Neuron (in vitro differentiated cells): ENCODE measurements around the gene PHOSPHO1.

Source experiments
- H2AFZ ChIP-seq: one replicate; pipeline ENCODE4 v1.6.1; 2013; ENCODE audit warnings: low read depth, mild to moderate bottlenecking, inconsistent platforms, low read length, moderate library complexity
- H3K27me3 ChIP-seq: one replicate; pipeline ENCODE4 v1.6.1; 2013; ENCODE audit warnings: low read length; ENCODE audit not compliant: insufficient read depth
- H3K36me3 ChIP-seq: one replicate; pipeline ENCODE4 v1.6.1; 2013; ENCODE audit warnings: low read length; ENCODE audit not compliant: insufficient read depth
- H3K4me1 ChIP-seq: one replicate; pipeline ENCODE4 v1.6.1; 2013; ENCODE audit warnings: low read length; ENCODE audit not compliant: insufficient read depth
- H3K4me3 ChIP-seq: 2 replicates; pipeline ENCODE4 v1.5.1; 2013; ENCODE audit warnings: mild to moderate bottlenecking, low read length, moderate library complexity
- H3K9me3 ChIP-seq: one replicate; pipeline ENCODE4 v1.6.1; 2013; ENCODE audit warnings: low read length

PHOSPHO1 gene

DNA sequence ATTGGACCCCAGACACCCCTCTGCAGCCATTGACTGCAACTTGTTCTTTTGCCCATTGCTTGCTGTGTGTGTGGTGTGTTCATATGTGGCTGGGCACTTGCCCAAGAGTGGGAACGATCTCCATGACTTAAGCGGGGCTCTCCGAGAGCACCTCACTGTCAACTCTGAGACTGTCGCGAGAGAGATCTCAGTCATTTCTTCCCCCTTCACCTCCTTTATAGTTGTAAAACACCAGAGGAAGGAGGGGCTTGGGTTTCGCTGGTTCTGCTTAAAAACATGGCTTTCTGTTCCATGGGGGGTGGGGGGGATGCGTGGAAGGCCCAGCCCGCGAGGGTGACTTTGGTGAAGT lies 7.4 kb downstream of the PHOSPHO1 start:
- H3K36me3 ChIP-seq = no peaks in the 10 kb centered on the region
- H3K9me3 ChIP-seq = no peaks in the 10 kb centered on the region
- no peak overlapping the region for H3K4me3 ChIP-seq
- H3K27me3 ChIP-seq = peaks cover 60% of the 10 kb centered on the region
- H3K4me1 ChIP-seq = no peaks in the 10 kb centered on the region
- H2AFZ ChIP-seq = no peak overlapping the region

DNA sequence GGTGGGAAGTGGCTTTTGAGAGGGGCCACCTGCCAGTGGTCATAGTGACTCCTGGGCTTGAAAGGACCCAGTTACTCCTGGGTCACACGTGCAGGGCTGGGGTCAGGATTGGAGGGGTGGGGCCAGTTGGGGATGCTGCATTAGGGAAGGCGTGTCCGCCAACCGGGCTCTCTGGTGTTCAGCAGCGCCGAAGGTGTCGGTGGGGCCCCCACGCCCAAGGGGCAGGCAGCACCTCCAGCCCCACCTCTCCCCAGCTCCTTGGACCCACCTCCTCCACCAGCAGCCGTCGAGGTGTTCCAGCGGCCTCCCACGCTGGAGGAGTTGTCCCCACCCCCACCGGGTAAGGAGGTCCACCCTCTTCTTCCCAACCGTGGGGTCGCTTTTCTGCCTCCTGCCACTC lies 10.6 kb downstream of the PHOSPHO1 start:
- Histone ChIP-seq H3K36me3 (no peaks in the 10 kb centered on the region), H3K4me1 (no peaks in the 10 kb centered on the region), H3K27me3 (peaks cover 36% of the 10 kb centered on the region), H3K4me3 (no peak overlapping the region), H2AFZ (no peak overlapping the region), H3K9me3 (no peaks in the 10 kb centered on the region)

DNA sequence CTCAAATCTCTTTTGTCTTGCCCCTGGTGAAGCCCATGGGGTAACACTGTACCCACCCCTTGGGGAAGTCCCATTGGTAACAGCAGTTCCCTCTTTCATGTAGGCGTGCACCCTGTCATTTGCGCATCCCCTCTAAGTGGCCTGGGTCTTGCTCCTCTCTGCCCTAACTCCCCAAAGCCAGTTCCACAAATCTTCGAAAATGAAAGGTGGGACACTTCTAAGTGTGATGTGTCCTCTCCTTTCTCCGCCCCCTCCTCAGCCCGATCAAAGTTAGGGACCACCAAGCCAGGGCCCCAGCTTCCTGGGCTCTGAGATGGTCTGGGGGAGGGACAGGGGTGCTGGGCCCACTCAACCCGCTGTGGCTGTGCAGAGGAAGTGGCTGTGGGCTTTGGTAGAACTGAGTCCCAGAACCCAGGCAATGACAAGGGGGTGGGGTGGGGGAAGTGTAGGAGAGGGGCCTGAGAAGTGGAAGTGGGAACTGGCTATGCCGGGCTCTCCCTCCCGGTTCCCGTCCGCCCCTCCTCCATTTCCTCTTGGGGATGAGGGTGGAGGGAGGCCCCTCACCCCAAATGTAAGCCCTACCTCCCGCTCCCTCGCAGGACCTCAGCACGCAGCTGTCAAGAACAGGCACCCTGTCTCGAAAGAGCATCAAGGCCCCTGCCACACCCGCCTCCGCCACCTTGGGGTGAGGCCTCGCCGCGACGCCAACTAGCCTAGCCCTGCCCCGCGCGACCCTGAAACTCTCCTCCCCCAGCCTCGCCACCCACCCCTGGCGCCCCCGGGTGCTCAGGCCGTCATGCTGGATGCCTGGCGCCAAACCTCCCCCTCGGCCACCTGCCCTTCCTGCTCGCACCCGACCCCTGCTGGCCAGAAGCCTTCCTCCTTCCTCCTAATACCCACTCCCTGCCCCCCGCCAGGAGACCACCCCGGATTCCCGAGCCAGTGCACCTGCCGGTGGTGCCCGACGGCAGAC lies 11.4 kb downstream of the PHOSPHO1 start:
- Histone ChIP-seq H3K4me1 (no peaks in the 10 kb centered on the region), H3K4me3 (no peak overlapping the region), H2AFZ (no peak overlapping the region), H3K9me3 (no peaks in the 10 kb centered on the region), H3K27me3 (peaks cover 29% of the 10 kb centered on the region), H3K36me3 (no peaks in the 10 kb centered on the region)

DNA sequence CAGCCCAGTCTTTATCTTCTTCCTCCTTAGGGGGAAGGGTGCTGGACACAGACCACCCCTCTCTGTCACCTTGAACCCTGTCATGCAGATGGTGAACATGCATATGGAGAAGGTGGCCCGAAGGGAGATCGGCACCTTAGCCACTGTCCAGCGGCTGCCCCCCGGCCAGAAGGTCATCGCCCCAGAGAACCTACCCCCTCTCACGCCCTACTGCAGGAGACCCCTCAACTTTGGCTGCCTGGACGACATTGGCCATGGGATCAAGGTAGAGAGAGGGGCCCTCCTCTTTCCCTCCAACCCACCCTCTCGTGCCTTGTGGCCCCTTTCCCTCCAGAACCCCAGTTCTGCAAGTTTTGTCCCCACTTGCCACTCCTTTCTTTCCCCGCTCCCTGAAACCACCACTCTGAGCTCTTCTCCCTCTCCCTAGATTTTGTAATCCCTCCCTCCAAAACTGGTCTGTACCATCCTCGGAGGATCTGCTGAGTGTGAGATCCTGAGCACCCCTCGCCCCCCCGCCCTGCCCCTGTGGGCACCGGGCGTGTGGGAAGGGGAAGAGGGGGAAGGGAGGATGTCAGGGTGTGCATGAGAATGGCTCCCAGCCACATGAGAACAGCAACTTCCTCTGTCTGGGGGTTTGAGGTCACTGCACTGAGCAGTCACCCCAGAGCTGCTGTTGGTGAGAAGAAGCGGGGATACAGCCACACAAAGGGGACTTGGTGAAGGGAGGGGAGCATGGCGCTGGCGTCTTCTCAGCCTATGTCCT lies 12.8 kb downstream of the PHOSPHO1 start:
- H3K9me3 ChIP-seq = no peaks in the 10 kb centered on the region
- H3K4me1 ChIP-seq = no peaks in the 10 kb centered on the region
- H3K27me3 ChIP-seq = peaks cover 15% of the 10 kb centered on the region
- no peak overlapping the region for H2AFZ ChIP-seq
- H3K4me3 ChIP-seq = no peak overlapping the region
- H3K36me3 ChIP-seq = no peaks in the 10 kb centered on the region

DNA sequence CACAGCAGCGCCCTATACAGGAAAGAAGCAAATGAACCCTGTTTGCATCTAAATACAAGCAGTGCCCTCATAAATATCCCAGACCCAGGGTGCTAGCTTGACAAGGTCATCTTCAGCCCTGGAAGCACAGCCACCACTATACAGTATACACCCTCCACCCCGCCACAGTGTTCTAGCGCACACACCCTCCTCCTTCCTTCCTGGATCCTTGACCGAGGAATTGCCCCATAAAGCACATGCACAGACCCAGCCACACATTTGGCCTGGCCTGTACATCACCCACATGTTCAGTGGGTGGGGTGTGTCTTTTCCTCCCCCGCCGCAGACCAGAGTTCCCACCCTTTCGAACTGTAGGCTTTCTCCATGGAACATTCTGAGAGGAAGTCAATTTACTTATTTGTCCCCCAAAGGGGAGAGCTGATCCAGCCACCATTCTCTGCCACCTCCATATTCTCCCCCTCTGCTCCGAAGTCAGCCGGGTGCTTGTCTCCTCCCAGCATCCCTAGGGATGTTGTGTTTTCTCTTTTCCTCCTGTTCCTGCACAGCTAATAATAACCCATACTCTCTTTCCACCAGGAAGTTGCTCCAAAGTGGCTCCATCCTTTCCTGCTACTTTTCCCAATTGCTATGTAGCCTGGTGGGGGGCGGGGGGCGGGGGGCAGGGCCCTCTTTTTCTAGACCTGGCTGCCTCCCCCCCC lies 13.5 kb downstream of the PHOSPHO1 start:
- Histone ChIP-seq H3K36me3 (no peaks in the 10 kb centered on the region), H2AFZ (no peak overlapping the region), H3K9me3 (no peaks in the 10 kb centered on the region), H3K4me1 (no peaks in the 10 kb centered on the region), H3K4me3 (no peak overlapping the region), H3K27me3 (peaks cover 8% of the 10 kb centered on the region)

DNA sequence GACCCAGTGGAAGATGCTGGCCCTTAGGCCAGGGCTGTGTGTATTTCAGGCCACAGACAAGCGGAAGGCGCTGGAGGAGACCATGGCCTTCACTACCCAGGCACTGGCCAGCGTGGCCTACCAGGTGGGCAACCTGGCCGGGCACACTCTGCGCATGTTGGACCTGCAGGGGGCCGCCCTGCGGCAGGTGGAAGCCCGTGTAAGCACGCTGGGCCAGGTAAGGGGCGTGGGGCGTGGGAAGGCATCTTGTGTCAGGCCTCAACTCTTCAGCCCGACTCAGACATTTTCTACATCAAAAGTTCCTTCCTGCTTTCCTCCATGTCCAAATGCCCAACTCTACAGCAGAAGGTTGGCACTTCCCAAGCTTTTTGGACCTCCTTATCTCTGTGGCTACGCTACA lies 14.1 kb downstream of the PHOSPHO1 start:
- Histone ChIP-seq H3K36me3 (no peaks in the 10 kb centered on the region), H3K27me3 (peaks cover 4% of the 10 kb centered on the region), H3K4me3 (no peak overlapping the region), H3K9me3 (no peaks in the 10 kb centered on the region), H3K4me1 (no peaks in the 10 kb centered on the region), H2AFZ (no peak overlapping the region)

DNA sequence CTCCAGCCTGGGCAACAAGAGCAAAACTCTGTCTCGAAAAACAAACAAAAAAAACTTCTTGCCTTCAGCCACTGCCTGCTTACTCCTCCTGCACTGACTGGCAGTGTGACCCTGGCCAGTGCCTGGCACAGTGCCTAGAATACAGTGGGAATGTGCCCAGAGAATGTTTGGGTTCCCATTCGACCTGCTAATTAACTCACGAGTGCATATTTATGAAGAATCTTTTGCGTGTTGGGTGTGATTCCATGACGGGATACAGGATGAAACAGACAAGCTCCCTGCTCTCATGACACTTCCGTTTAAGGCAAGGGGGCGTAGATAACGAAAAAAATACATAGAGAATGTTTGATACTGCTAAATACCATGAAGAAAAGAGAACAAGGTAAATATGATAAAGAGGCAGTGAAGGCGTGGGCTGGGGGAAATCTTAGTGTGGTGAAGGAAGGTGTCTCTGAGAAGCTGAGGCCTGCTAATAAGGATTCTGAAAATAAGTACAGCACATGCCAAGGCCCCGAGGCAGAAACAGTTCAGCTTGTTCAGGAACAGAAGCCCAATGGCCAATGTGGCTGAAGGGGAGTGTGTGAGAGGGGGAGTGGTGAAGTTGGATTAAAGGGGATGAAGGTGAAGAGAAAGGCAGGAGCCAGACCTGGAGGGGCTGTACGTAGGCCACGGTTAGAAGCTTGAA lies 15.8 kb downstream of the PHOSPHO1 start:
- Histone ChIP-seq H3K9me3 (no peaks in the 10 kb centered on the region), H3K4me1 (no peaks in the 10 kb centered on the region), H3K27me3 (peaks cover 12% of the 10 kb centered on the region), H3K36me3 (no peaks in the 10 kb centered on the region), H3K4me3 (no peak overlapping the region), H2AFZ (no peak overlapping the region)

DNA sequence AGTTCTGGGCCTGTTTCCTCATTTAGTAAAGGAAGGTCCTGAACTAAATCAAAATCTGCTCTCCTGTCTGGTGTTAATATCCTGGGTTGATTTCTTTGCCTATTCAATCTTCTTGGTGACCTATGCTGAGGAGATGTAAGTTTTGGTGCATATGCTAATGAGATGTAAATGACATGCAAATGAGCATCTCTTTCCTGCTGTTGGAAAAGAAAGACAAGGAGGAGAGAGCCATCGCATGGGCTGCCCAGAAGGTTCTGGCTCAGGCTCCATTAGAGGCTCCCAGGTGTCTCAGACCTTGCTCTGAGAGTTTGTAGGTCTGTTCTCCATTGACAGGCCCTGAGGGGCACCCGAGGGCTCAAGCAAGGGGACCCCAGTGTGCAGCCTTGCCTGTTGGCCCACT lies 16.7 kb downstream of the PHOSPHO1 start:
- no peak overlapping the region for H3K4me3 ChIP-seq
- no peaks in the 10 kb centered on the region for H3K36me3 ChIP-seq
- peaks cover 19% of the 10 kb centered on the region for H3K27me3 ChIP-seq
- no peaks in the 10 kb centered on the region for H3K9me3 ChIP-seq
- H3K4me1 ChIP-seq = no peaks in the 10 kb centered on the region
- no peak overlapping the region for H2AFZ ChIP-seq

DNA sequence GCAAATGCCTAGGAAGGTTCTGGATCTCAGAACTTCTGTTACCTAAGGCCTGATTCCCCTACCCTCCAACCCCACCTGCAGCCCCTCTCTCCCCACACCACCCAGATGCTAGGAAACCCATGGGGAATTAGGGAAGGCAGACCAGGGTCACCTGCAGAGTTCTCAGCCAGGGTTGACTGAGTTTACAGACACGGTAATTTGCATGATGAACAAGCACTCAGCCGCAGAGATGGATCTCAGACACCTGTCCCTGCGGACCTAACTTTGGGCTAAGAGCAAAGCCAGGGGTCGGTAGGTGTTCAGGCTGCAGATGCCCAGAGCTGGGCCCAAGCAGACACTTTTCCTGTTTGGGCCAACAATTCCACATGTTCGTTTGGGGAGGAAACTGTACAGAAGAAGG lies 17.2 kb downstream of the PHOSPHO1 start:
- no peak overlapping the region for H2AFZ ChIP-seq

DNA sequence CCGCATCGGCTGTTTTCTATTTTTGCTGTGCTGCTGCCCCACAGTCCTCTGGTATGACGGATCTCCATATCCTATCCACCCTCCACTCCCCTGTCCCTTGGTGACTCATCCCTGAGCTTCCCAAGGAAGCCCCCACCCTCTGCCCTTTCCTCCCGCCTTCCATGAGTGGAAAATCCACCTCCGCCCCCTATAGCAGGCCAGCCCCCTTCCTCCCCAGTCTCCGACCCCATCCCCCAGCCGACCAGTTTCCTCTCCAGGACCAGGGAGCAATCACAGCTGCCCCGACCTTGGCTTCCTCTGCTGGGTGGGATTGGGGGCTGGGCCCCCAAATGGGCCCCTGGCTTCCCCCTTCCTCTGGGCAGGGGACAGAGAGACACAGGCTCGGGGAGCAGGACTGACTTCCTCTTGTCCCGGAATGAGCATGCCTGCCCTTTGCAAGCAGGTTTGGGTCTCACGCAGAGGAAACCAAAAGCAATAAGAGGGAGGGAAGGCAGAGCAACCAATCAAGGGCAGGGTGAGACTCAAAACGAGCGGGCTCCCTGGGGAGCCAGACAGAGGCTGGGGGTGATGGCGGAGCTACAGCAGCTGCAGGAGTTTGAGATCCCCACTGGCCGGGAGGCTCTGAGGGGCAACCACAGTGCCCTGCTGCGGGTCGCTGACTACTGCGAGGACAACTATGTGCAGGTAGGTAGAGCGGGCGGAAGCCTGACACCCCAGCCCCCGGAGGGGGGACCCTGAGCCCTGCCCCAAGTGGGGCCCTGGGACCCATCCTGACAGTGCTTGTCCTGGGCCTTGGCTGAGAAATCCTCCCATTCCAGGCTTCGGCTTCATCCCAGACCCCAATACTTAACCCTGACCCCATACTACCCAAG lies 20.2 kb downstream of the PHOSPHO1 start, which contains the start of the genes ABI3 and GNGT2:
Gene ABI3 (plus strand): TSS at position 550 of the 872 bp plus-strand sequence. CDS start 18 bp downstream, at position 568.
Gene GNGT2 (minus strand): TSS at position 417 of the 872 bp plus-strand sequence. CDS start 3,152 bp downstream, outside the sequence.
- H3K4me1 ChIP-seq = no peaks in the 10 kb centered on the region
- no peaks in the 10 kb centered on the region for H3K9me3 ChIP-seq
- no peaks in the 10 kb centered on the region for H3K36me3 ChIP-seq
- H3K27me3 ChIP-seq = peaks cover 18% of the 10 kb centered on the region
- H3K4me3 ChIP-seq = no peak within 1 kb of the TSS
- H2AFZ ChIP-seq = no peak within 1 kb of the TSS

More for the DNA sequence above, 17.2 kb downstream of the PHOSPHO1 start:
- Histone ChIP-seq H3K4me3 (no peak overlapping the region), H3K27me3 (peaks cover 20% of the 10 kb centered on the region), H3K9me3 (no peaks in the 10 kb centered on the region), H3K4me1 (no peaks in the 10 kb centered on the region), H3K36me3 (no peaks in the 10 kb centered on the region)

DNA sequence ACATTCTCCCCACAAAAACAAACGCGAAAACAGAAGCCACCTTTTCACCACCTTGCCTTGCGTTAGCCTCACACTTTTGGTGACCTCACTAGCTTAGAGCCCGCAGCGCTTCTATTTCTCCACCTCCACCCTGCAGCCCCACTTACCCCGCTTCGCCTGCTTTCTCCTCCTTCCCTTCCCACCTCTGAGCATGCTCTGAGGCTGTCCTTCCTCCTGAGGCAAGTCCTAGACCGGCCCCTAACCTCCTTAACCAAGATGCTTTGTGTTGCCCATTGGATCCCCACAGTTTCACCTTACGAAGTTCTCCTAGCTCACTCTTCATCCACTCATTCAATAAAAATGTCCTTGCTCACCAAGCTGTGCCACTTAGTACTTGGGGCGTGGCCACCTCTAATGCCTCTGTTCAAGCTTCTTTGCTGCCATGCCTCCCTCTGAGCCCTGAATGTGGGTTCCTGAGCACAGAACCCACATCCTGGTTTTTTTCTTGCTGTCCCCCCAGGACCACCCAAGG lies 21.5 kb downstream of the PHOSPHO1 start:
- H2AFZ ChIP-seq = no peak overlapping the region
- H3K27me3 ChIP-seq = peaks cover 18% of the 10 kb centered on the region
- no peaks in the 10 kb centered on the region for H3K4me1 ChIP-seq
- no peaks in the 10 kb centered on the region for H3K36me3 ChIP-seq
- no peak overlapping the region for H3K4me3 ChIP-seq
- H3K9me3 ChIP-seq = no peaks in the 10 kb centered on the region
